Measurements from ENCODE around the gene BPGM. TPM values are rescaled to one million over a fixed set of nuclear protein-coding genes. Genes with fewer than 3 reads are reported as not detected.
"Not testable (repeated sequence)": the region's sequence is repeated elsewhere in the genome, so short reads cannot be mapped to it uniquely, and the experiment has no call there.

Gene BPGM
- total and polyA plus RNA-seq, 2 donors (not counting 1 experiment from before 2014, with no cell fraction given) = 7.0 to 9.7 TPM

DNA sequence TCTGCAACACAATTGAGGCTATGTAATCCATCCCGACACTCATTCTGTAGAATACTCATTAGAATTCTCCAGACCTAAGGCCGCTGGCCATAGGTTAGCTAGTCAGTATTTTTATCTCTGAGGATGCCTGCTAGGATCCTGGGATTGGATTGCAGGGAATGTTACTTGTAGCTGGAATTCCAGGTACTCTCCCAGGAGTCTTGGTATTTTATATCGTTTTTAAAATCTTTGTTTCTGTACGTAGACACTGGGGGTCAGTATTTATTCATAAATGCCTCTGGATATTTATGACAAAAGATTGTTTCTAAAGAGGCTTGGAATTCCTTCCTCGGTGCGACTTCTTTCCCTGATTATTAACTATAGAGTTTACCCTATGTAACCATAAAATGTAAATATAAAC, 40.1 kb downstream of the BPGM start:
- H3K9ac ChIP-seq (ENCODE audit: low read length) = no peak overlapping the region
- H2AFZ ChIP-seq (ENCODE audit: insufficient read depth, low read depth, low read length, poor library complexity, severe bottlenecking) = no peak overlapping the region
- H3K27ac ChIP-seq (ENCODE audit: low read length in 2 of 2) = no peak overlapping the region
- no peaks in the 10 kb centered on the region for H3K4me1 ChIP-seq (ENCODE audit: control insufficient read depth in 2 of 2, insufficient read depth in 2 of 2, low read length in 2 of 2)
- no peaks in the 10 kb centered on the region for H3K36me3 ChIP-seq (replicated peaks in 1 of 2; ENCODE audit: control extremely low read depth in 1 of 2, control insufficient read depth in 1 of 2, extremely low read depth in 1 of 2, insufficient read depth in 2 of 2, low read length in 1 of 2)
- ATAC-seq (ENCODE audit: low read depth) = no peak
- H3K79me2 ChIP-seq (ENCODE audit: control insufficient read depth, insufficient read depth, low read length) = no peaks in the 10 kb centered on the region
- DNase-seq = no peak
- Mint-ChIP-seq H3K27me3 (peaks cover 21% of the 10 kb centered on the region), H3K4me3 (no peak overlapping the region), H3K27ac (no peak overlapping the region), H3K4me1 (no peaks in the 10 kb centered on the region), H3K9me3 (ENCODE audit: insufficient read depth) (no peaks in the 10 kb centered on the region)
- TF ChIP-seq CTCF (IDR thresholded peaks at IDR 0.05) = no peak
- no peaks in the 10 kb centered on the region for H3K9me3 ChIP-seq (ENCODE audit: control extremely low read depth in 1 of 3, control insufficient read depth in 2 of 3, insufficient read depth in 1 of 3, low read length in 2 of 3)
- WGBS (ENCODE audit: insufficient coverage) = no CpG with 5 or more reads among the region's 6 CpGs
- H4K20me1 ChIP-seq (ENCODE audit: control insufficient read depth, insufficient read depth, low read length, poor library complexity, severe bottlenecking) = no peaks in the 10 kb centered on the region
- H3K27me3 ChIP-seq (replicated peaks in 1 of 4; ENCODE audit: control extremely low read depth in 1 of 4, control insufficient read depth in 3 of 4, insufficient read depth in 4 of 4, low read length in 3 of 4) = peaks cover 0 to 4% (median 0%) of the 10 kb centered on the region in 4 experiments
- ChIA-PET CTCF (interaction anchor here (0.7 to 1.2 kb wide), 4 partner anchors 11 to 267 kb away, joined by 3 read pairs; no protein-coding TSS in a partner anchor), POLR2A (no interaction called here)
- intact Hi-C loops (cut with micrococcal nuclease) = loop anchor here (5.0 kb wide), 1 partner anchor 266 kb away; no protein-coding TSS in a partner anchor
- no peak overlapping the region for H3K4me2 ChIP-seq (replicated peaks; ENCODE audit: low read depth, low read length, poor library complexity, severe bottlenecking)
- H3K4me3 ChIP-seq (ENCODE audit: control extremely low read depth in 1 of 5, extremely low read depth in 1 of 5, insufficient read depth in 1 of 5, low read depth in 2 of 5, low read length in 4 of 5) = no peak overlapping the region

DNA sequence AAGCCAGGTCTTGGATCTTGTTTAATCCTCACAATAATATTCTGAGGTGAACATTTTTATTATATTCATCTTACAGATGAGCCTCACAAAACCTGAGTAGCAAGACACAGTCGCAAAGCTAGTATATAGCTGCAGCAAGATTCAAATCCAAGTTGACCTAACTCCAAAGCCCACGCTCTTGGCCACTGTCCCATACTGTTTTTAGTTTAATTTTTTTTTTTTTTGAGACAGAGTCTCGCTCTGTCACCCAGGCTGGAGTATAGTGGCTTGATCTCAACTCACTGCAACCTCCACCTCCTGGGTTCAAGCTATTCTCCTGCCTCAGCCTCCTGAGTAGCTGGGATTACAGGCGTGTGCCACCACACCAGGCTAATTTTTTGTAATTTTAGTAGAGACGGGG, 42.9 kb downstream of the BPGM start:
- H3K9me3 ChIP-seq (ENCODE audit: control extremely low read depth in 1 of 3, control insufficient read depth in 2 of 3, insufficient read depth in 1 of 3, low read length in 2 of 3); H3K36me3 ChIP-seq (replicated peaks in 1 of 2; ENCODE audit: control extremely low read depth in 1 of 2, control insufficient read depth in 1 of 2, extremely low read depth in 1 of 2, insufficient read depth in 2 of 2, low read length in 1 of 2); POLR2A ChIA-PET; H3K4me3 Mint-ChIP-seq; H3K4me1 Mint-ChIP-seq; ATAC-seq (ENCODE audit: low read depth); H3K9me3 Mint-ChIP-seq (ENCODE audit: insufficient read depth); H3K4me3 ChIP-seq (ENCODE audit: control extremely low read depth in 1 of 5, extremely low read depth in 1 of 5, insufficient read depth in 1 of 5, low read depth in 2 of 5, low read length in 4 of 5); H3K4me2 ChIP-seq (replicated peaks; ENCODE audit: low read depth, low read length, poor library complexity, severe bottlenecking); H3K79me2 ChIP-seq (ENCODE audit: control insufficient read depth, insufficient read depth, low read length); H3K9ac ChIP-seq (ENCODE audit: low read length); DNase-seq; H4K20me1 ChIP-seq (ENCODE audit: control insufficient read depth, insufficient read depth, low read length, poor library complexity, severe bottlenecking); H3K27ac Mint-ChIP-seq; H2AFZ ChIP-seq (ENCODE audit: insufficient read depth, low read depth, low read length, poor library complexity, severe bottlenecking); H3K27me3 ChIP-seq (replicated peaks in 1 of 4; ENCODE audit: control extremely low read depth in 1 of 4, control insufficient read depth in 3 of 4, insufficient read depth in 4 of 4, low read length in 3 of 4); H3K27ac ChIP-seq (ENCODE audit: low read length in 2 of 2); H3K4me1 ChIP-seq (ENCODE audit: control insufficient read depth in 2 of 2, insufficient read depth in 2 of 2, low read length in 2 of 2): not testable (repeated sequence)
- H3K27me3 Mint-ChIP-seq = peaks cover 38% of the 10 kb centered on the region
- intact Hi-C loops (cut with micrococcal nuclease) = loop anchor here (5.0 kb wide), 1 partner anchor 263 kb away; no protein-coding TSS in a partner anchor
- CTCF ChIA-PET = interaction anchor here (0.6 to 2.3 kb wide), 7 partner anchors 12 to 807 kb away, joined by 3 to 7 read pairs (median 3); no protein-coding TSS in a partner anchor
- WGBS (ENCODE audit: insufficient coverage) = 100% methylated on average over 1 of the region's 5 CpGs
